ENCODE results near the gene ZNF423.
A peak's percentile ranks its signal among the peaks of the same experiment; 100 is the strongest.

Gene ZNF423

DNA sequence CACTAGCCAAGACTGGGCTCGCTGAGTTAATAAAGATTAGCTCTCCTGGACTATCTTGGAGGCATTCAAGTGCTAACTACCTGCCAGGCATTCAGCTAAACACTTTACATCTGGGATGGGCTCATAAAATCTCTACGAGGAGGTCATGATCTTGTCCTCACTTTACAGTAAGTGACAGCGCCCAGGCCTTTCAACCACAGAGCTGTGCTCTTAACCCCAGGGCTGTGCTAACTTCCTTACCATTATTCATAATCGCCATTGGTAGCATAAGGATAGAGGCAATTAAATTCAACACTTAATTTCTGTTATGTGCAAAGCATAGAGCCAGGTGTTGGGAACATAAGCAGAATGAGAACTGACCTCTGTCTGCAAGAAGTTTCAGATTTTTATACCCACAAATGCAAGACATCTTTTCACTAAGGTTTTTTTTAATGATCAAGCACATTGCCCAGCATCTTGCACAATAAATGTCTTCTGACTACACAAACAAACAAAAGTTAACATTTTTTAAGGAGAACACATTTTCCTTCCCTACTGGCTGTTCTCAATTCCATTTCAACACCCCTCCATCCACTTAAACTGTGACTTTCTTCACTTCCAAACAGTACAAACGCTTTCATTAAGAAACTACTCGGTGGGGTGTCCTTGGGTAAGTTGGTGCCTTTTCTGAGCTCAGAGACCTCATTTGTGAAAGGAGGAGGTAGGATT, 310.0 kb downstream of the ZNF423 start:
- DNase-seq, result peak in 2 of 3 experiments; percentile 4 to 54

DNA sequence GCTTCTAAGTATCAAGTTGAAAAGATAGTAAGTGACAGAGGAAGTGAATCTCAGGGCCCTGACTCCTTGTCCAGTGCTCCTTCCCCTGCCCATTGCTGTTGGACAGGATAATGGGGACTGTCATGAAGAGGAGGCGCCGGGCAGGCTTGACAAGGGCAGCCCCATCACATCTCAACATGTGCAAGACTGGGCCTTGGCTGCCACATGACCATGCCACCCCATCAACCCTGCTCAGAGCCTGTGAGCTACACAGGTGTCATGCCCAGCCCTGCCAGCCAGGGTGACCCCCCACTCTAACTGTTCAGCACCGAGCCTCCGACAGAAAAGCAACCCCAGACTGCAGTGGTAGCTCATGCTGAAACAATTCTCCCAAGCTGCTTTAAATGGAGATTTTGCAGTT, 310.7 kb downstream of the ZNF423 start:
- no peak for DNase-seq

DNA sequence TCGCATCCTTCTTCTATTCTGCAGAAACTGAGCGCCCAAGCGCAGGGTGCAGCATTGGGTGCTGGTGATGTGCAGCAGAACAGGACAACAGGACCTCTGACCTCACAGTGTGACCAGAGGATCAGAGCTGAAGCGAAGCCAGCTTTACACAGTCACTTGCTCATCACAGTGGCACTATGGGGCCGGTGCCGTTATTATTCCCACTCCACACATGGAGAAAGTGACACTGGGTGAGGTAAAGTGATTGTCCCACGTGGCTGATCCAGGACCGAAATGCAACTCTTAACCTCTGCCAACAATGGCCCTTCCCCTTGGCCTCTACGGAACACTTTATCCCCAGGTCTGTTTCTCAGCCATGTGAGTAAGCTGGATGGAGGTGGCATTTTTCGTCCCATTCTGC, 311.1 kb downstream of the ZNF423 start:
- DNase-seq, result no peak

- DNase-seq, result no peak
Observed at GRCh38 chr16:49543631-49543946, 312.3 kb downstream of the ZNF423 start.

GRCh38 chr16:49542946-49543630, 312.8 kb downstream of the ZNF423 start:
- DNase-seq, result no peak

- DNase-seq, result peak in 2 of 3 experiments; percentile 30 to 67
Observed at GRCh38 chr16:49542391-49542891, 313.5 kb downstream of the ZNF423 start.

- no peak for DNase-seq
Observed at GRCh38 chr16:49540836-49541235, 315.1 kb downstream of the ZNF423 start.

GRCh38 chr16:49539758-49540157, 316.2 kb downstream of the ZNF423 start:
- DNase-seq, result no peak

GRCh38 chr16:49537924-49538459, 317.9 kb downstream of the ZNF423 start:
- DNase-seq, result peak in 1 of 3 experiments; percentile 5

DNA sequence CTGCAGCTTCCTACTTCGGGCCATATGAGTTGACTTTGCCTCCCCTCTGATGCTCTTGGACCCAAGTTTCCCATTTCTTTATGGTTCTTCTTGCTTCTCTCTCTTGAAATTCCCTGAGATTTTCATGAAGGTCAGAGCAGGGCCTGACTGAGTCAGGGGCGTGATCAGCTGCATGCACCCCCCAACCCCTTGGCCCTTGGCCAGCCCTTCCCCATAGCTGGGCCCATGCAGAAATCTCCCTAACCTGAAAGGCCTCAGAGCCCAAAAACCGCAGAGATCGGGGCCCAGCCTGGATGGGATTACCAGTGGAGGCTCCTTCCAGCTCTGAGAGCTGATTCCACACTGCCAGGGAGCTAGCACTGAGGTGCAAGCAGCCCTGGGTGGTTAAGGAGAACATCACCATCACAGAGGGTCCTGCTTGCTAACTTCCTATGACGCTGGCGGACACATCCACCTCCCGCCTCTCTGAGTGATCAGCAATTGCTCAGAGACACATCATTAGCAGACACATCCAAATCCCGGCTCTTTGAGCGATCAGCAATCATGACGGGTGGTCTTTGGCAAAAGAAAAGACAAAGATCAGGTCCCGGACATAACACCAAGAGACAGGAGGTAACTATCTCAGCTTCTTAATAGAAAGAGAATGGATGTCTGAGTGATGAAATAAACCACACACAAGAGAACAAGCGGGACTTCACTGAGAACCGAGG, 320.9 kb downstream of the ZNF423 start:
- no peak for DNase-seq

DNA sequence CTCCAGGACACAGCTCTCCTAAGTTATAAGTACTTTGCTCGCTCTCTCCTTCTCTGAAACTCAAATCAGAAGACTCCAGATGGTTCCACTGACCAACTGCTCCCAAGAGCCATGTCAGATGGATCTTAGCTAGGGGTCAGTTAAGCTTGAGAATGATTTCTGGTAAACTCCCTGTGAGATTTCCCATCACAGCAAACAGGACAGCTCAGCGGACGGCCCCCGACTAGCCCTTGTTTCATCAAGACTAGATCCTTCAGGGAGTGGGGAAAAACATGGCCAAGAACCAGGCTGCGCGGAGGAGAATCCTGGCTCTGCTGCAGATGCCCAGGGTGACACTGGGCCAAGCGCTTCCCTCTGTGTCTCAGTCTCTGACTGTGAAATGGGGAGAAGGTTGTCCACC, 322.5 kb downstream of the ZNF423 start:
- no peak for DNase-seq

DNA sequence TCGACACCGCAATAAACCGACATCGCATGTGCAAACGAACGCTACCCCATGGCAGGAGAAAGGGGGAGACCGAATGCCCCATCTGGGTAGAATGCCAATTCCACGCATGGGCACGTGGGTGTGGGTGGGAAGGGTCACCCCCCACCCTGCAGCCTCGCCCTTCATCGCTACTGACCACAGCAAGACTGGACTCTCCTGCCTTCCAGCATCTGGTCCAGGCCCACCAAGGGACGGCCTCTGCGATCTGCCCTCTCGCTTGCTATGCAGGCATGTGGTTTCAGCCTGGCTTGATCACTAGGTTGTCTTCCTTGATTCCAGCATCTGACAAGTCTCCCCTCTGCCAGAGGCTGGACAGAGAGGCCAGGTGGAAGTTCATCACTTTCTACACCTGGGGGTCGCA, 323.0 kb downstream of the ZNF423 start:
- no peak for DNase-seq

- DNase-seq, result peak in 2 of 3 experiments; percentile 83 to 95
Observed at GRCh38 chr16:49531931-49532840, 323.7 kb downstream of the ZNF423 start.

DNA sequence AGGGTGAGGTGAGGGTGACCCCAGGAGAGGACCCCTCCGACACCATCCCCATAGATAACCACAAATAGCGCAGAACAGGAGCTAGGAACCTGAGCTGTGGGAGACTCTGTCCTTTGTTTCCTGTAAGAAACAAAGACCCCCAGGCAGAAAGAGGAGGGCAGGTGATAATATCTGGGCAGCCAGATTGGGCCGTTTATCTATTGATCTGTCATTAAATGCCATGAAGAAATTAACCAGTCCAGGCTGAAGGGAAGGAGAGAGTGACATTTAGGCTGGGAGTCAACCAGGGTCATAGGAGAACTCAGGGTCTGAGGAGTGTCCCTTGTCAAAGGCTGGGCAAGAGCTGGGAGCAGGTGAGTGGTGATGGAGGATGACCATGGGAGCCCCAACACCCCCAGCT, 324.5 kb downstream of the ZNF423 start:
- no peak for DNase-seq

- no peak for DNase-seq
Observed at GRCh38 chr16:49530427-49530970, 325.4 kb downstream of the ZNF423 start.

DNA sequence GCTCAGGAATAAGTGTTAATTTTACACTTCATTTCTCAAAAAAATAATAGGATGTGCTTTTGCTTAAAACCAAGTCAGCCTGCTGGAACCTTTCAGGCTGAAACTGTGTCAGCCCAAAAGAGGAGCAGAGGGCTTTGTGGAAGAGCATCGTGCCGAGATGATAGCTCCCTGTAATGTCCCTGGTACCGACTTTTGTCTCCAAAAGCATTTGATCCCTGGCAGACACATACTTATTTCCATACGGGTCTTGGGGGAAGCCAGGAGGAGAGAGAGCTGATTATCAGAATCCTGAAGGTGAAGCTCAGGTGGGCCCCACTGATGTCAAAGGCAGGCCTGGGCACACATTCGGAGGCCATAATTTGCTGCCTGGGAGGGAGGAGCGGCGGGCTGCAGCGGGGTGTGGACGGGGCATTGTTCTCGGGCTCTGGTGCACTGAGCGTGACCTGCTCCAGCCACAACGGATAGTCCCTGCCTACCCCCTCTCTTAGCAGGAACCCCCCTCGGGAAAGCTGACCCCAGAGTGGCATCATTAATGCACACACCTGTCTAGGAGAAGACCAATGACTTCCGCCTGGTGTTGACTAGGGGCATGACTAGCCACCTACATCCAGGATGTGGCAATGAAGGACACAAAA, 326.4 kb downstream of the ZNF423 start:
- DNase-seq, result peak in 1 of 3 experiments; percentile 34

DNA sequence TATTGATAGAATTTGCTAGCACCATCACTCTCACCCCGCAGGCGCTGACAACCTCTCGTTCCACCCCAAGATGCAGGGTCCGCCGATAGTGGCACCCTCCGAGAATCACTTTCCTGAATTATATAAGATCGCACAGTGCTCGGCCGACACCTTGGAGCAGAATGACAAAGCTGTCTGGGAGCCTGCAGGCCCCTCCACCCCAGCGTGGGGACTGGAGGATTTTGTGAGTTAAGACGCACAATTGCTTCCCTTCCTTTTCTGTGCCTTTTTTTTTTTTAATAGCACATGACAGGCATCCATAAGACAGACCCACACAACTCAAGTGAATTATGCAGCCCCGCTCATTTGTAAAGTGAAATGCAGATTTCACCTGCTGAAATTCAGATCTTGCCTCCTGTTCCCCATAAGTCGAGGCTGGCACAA, 327.0 kb downstream of the ZNF423 start:
- no peak for DNase-seq

DNA sequence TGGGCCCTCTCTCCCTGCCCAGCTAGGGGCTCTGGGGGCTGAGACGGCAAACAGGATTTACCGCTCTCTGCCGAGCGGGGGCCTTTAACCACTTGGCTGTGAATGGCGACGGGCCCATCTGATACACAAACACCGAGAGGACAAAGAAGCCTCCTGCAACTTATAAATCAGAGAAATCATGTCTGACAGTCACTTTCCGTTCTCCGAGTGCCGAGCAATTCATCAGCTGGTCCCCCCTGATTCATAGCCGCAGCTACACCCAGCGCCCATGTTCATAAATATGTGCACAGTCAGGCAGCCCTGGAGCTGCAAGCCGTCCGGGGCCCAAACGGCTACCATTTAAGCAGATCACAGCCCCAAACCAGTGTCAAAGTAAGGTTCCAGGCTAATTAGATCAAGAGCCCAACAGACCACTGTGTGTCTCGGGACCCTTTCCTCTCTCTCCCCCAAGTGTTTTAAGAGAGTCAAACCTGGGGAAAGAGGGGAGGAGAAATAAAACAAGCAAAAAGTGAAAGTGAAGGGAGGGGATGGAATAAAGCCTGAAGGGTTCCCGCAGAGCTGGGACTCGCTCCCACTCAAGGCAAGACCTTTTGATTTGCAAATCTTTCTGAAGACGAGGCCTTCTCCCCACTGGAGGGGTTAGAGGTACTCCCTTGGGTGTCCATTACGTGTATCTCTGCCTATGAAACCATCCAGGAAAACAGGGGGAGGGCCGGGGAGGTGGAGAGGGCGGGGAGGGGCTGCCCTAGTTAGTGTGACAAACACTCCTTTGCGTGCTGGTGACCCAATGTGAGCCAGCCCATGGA, 327.6 kb downstream of the ZNF423 start:
- peak in 1 of 3 experiments; percentile 59 for DNase-seq

- DNase-seq, result peak in 1 of 3 experiments; percentile 51
Observed at GRCh38 chr16:49527611-49528010, 328.3 kb downstream of the ZNF423 start.

DNA sequence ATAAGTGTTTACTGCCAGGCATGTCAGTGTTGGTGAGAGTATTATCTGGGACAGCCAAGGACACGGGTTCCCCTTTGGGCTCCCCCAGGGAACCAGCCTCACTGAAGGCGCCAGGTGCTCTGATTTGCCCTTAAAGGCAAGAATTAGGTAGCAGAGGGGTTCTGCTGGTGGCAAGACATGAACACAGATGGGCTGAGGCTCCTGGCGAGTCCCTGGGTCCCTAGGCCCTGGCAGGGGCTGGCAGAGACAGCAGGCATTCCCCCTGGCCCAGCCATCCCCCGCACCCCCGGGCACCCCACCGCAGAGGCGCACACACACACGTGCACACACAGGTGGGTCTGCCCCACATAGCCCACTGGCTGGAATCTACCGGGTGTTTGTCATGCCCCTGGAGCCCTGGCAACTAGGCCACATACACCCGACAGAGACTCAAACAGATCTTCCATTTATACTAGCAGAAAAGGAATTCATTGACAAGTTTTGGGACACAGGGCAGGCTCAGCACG, 329.0 kb downstream of the ZNF423 start:
- no peak for DNase-seq

DNA sequence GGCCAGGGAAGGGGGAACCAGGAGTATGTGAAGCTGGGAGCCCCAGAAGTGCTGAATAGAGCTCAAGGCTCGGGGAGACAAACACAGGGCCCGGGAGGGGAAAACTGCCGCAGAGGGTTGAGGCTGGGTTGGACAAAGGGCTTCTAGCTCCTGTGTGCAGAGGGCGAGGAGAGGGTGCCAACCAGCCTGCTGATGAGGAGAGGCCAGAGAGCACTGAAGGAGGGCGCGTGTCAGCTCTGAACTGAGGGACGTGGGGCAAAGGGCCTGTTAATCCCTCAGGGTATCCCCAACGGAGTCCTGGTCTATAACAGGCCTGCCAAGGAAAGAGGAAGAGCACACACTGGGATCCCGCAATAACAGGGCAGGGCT, 331.0 kb downstream of the ZNF423 start:
- no peak for DNase-seq

All from NCI-H1417 (cell line).